HG03280 (cell line): ENCODE data around the gene UBE3A.

Experiments
- ATAC-seq: cut with Tn5 transposase; IDR thresholded peaks from one replicate; pipeline ENCODE4 v1.9.1; 2021; ENCODE audit warnings: mild to moderate bottlenecking, moderate library complexity; ENCODE audit not compliant: unreplicated experiment

UBE3A gene

GRCh38 chr15:25406846-25407245 is 32.0 kb downstream of the UBE3A start:
- ATAC-seq, result no peak

- no peak for ATAC-seq
These were observed 32.6 kb downstream of the UBE3A start for GRCh38 chr15:25406261-25406660.

- ATAC-seq, result no peak
These were observed 35.1 kb downstream of the UBE3A start for GRCh38 chr15:25403771-25404170.

- no peak for ATAC-seq
These were observed 36.5 kb downstream of the UBE3A start for GRCh38 chr15:25402342-25402741.

- no peak for ATAC-seq
These were observed 37.3 kb downstream of the UBE3A start for GRCh38 chr15:25401501-25401900.

GRCh38 chr15:25397100-25397499 is 41.7 kb downstream of the UBE3A start:
- ATAC-seq, result no peak

GRCh38 chr15:25394898-25395297 is 43.9 kb downstream of the UBE3A start:
- ATAC-seq, result no peak

GRCh38 chr15:25392806-25393205 is 46.0 kb downstream of the UBE3A start:
- ATAC-seq, result no peak

- no peak for ATAC-seq
These were observed 46.7 kb downstream of the UBE3A start for GRCh38 chr15:25391971-25392721.

- no peak for ATAC-seq
These were observed 52.8 kb downstream of the UBE3A start for GRCh38 chr15:25385986-25386385.

GRCh38 chr15:25381579-25381978 is 57.2 kb downstream of the UBE3A start:
- ATAC-seq, result no peak

- ATAC-seq, result no peak
These were observed 60.3 kb downstream of the UBE3A start for GRCh38 chr15:25378501-25378901.

- ATAC-seq, result no peak
These were observed 63.3 kb downstream of the UBE3A start for GRCh38 chr15:25375557-25375956.

GRCh38 chr15:25374143-25374542 is 64.7 kb downstream of the UBE3A start:
- no peak for ATAC-seq

- no peak for ATAC-seq
These were observed 66.5 kb downstream of the UBE3A start for GRCh38 chr15:25372298-25372697.

GRCh38 chr15:25368850-25369249 is 70.0 kb downstream of the UBE3A start:
- no peak for ATAC-seq

- no peak for ATAC-seq
These were observed 72.8 kb downstream of the UBE3A start for GRCh38 chr15:25366058-25366457.

- no peak for ATAC-seq
These were observed 76.3 kb downstream of the UBE3A start for GRCh38 chr15:25362545-25362944.

- ATAC-seq, result no peak
These were observed 91.1 kb downstream of the UBE3A start for GRCh38 chr15:25347707-25348106.

- no peak for ATAC-seq
These were observed 92.5 kb downstream of the UBE3A start for GRCh38 chr15:25346371-25346770.

GRCh38 chr15:25345943-25346342 is 92.9 kb downstream of the UBE3A start:
- no peak for ATAC-seq

- no peak for ATAC-seq
These were observed 96.2 kb downstream of the UBE3A start for GRCh38 chr15:25342629-25343028.

GRCh38 chr15:25339431-25339830 is 99.4 kb downstream of the UBE3A start:
- ATAC-seq, result no peak
